ENCODE measurements around the gene TMEM235. TPM values are rescaled to one million over a fixed set of nuclear protein-coding genes. Genes with fewer than 3 reads are reported as not detected.

The TMEM235 gene
- total and polyA plus RNA-seq, 4 donors, result 0.02 TPM; not detected in 3

GRCh38 chr17:78235885-78236284 lies 4.5 kb downstream of the TMEM235 start:
- TF ChIP-seq NR2F2 (IDR thresholded peaks at IDR 0.05) (no peak), MAX (IDR thresholded peaks at IDR 0.05) (no peak), HNF4A (conservative IDR thresholded peaks at IDR 0.05) (no peak), FOXA2 (IDR thresholded peaks at IDR 0.05) (no peak), YY1 (IDR thresholded peaks at IDR 0.05) (no peak), TAF1 (conservative IDR thresholded peaks at IDR 0.05) (no peak), JUND (IDR thresholded peaks at IDR 0.05) (no peak), GABPA (IDR thresholded peaks at IDR 0.05 in 1 of 2, conservative IDR thresholded peaks at IDR 0.05 in 1 of 2) (no peak), FOXA1 (IDR thresholded peaks at IDR 0.05) (no peak), ATF3 (IDR thresholded peaks at IDR 0.05) (no peak), CTCF (IDR thresholded peaks at IDR 0.05; ENCODE audit: low read depth, low read length, missing input control) (no peak), ZBTB33 (IDR thresholded peaks at IDR 0.05) (no peak), SP1 (IDR thresholded peaks at IDR 0.05) (no peak), RAD21 (IDR thresholded peaks at IDR 0.05) (no peak), REST (IDR thresholded peaks at IDR 0.05) (no peak), RXRA (IDR thresholded peaks at IDR 0.05) (no peak), EGR1 (IDR thresholded peaks at IDR 0.05; ENCODE audit: low read depth in 2 of 2) (no peak), HNF4G (IDR thresholded peaks at IDR 0.05) (no peak)
- WGBS, result 80% methylated on average over 8 of the region's 8 CpGs
- H3K9me3 ChIP-seq (ENCODE audit: control insufficient read depth in 4 of 4, low read length in 3 of 4), result no peaks in the 10 kb centered on the region

More at GRCh38 chr17:78235885-78236284, 4.5 kb downstream of the TMEM235 start:
- no peak overlapping the region for H3K9ac ChIP-seq (ENCODE audit: low read depth in 1 of 2, low read length in 2 of 2)
- H3K27ac ChIP-seq (ENCODE audit: low read depth in 1 of 2, low read length in 2 of 2), result no peak overlapping the region
- H3K4me3 ChIP-seq (ENCODE audit: low read depth in 1 of 3, low read length in 3 of 3), result no peak overlapping the region
- peaks cover 0 to 3% (median 3%) of the 10 kb centered on the region in 4 donors for H3K27me3 ChIP-seq (ENCODE audit: control insufficient read depth in 4 of 4, insufficient read depth in 4 of 4, low read length in 3 of 4)
- no peaks in the 10 kb centered on the region for H3K4me1 ChIP-seq (ENCODE audit: control insufficient read depth in 4 of 4, insufficient read depth in 4 of 4, low read length in 3 of 4)
- H3K36me3 ChIP-seq (ENCODE audit: control insufficient read depth in 4 of 4, insufficient read depth in 3 of 4, low read depth in 1 of 4, low read length in 3 of 4), result no peaks in the 10 kb centered on the region
- no peak for DNase-seq (ENCODE audit: low spot score)

All from liver (tissue), 9 donors.